Measurements from ENCODE around the gene ANKRD13A. TPM values are rescaled to one million over a fixed set of nuclear protein-coding genes. Genes with fewer than 3 reads are reported as not detected.

The ANKRD13A gene
- 10 to 100 TPM; 15.3 to 29.0 (median 18.6) TPM for total RNA-seq
- 10 to 100 TPM; 14.0 to 25.7 TPM for polyA plus RNA-seq
- long read RNA-seq, donor 1, full-length matches to known transcripts: 8 of 36 reads
- long read RNA-seq, donor 1, partial matches to known transcripts: 1 of 36 reads
- long read RNA-seq, donor 1, other reads (novel, unspliced or antisense): 27 of 36 reads
- long read RNA-seq, donor 2, full-length matches to known transcripts: 9 of 34 reads
- long read RNA-seq, donor 2, partial matches to known transcripts: 5 of 34 reads
- long read RNA-seq, donor 2, other reads (novel, unspliced or antisense): 20 of 34 reads
- long read RNA-seq, donor 3, partial matches to known transcripts: 1 of 12 reads
- long read RNA-seq, donor 3, other reads (novel, unspliced or antisense): 10 of 12 reads

DNA sequence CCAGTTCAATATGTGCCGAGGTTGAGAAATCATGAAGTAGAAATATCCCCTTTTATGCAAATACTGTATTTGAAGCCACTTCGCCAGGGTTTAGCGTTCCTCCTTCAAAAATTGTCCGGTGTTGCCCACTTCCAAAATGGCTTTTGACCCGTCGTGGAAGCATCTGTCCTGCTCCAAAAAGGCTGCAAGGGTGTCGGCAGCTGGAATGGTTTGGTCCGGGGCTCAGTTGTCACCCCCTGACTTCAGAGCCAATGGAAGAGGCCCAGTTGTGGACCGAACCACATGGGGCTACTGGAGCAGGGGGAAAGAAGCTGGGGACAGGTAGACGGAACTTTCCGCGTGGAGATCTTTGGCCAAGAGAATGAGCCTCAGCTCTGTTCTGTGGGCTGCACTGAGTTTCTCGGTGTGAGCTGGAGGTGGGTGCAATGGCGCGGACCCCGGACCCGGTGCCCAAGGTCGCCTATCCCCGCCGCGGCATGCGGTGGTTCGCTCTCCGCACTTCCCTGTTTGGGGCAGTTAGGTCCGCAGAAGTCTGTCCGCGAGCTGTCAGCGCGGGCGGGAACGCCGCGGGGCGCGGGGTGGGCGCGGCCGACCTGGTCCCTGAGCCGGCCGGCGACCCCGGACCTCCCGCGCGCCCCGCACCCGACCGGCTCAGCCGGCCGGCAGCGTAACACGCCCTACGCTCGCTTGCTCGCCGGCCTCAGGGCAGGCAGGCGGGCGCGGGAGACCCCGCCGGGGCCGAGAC, at the start of gene ANKRD13A:
TSS of gene ANKRD13A (plus strand) at position 527 of the 745 bp plus-strand sequence. CDS start 259 bp downstream, outside the sequence.
- Histone ChIP-seq H3K27ac (peak within 1 kb of the TSS; percentile 36 to 97 (median 86)), H3K27me3 (no peaks in the 10 kb centered on the region), H3K4me3 (peak within 1 kb of the TSS; percentile 76 to 98 (median 92)), H3K4me1 (peaks cover 0 to 69% (median 40%) of the 10 kb centered on the region in 9 donors), H3K9me3 (no peaks in the 10 kb centered on the region), H3K36me3 (peaks cover 0 to 11% (median 0%) of the 10 kb centered on the region in 9 donors)
- intact Hi-C loops (cut with DNase I): loop anchor here in 1 of 10 donors (10.0 kb wide), 1 partner anchor 54 kb away; no protein-coding TSS in a partner anchor
- TF ChIP-seq, protein P1, sequence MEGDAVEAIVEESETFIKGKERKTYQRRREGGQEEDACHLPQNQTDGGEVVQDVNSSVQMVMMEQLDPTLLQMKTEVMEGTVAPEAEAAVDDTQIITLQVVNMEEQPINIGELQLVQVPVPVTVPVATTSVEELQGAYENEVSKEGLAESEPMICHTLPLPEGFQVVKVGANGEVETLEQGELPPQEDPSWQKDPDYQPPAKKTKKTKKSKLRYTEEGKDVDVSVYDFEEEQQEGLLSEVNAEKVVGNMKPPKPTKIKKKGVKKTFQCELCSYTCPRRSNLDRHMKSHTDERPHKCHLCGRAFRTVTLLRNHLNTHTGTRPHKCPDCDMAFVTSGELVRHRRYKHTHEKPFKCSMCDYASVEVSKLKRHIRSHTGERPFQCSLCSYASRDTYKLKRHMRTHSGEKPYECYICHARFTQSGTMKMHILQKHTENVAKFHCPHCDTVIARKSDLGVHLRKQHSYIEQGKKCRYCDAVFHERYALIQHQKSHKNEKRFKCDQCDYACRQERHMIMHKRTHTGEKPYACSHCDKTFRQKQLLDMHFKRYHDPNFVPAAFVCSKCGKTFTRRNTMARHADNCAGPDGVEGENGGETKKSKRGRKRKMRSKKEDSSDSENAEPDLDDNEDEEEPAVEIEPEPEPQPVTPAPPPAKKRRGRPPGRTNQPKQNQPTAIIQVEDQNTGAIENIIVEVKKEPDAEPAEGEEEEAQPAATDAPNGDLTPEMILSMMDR (IDR thresholded peaks at IDR 0.05): no peak
- ATAC-seq: peak; percentile 86 to 95 (median 90)
- peak; percentile 85 to 95 for DNase-seq
- 1% methylated on average over 46 to 62 of the region's 62 CpGs for WGBS, 2 donors

DNA sequence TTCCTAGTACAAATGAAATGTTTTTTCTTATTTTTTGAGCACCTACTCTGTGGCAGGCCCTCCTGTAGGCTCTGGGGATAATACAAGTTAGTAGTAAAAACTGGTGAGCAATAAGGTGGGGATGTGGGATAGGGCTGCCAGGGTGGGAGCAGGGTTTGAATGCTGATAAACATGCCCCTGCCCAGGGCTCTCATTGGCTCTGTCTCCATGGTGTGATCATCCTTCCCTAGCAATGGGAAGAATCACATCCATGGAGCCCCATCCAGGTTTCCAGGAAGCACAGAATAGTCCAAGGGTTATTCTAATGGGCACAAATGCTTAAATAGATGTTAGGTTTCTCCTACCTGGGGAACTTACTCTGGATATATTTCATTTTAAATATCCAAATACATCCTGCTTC, 48.6 kb upstream of the ANKRD13A start:
- peak overlapping the region in 9 of 10 donors; percentile 65 to 83 (median 76) for H3K27ac ChIP-seq
- TF ChIP-seq, protein P1 (IDR thresholded peaks at IDR 0.05): no peak
- no peaks in the 10 kb centered on the region for H3K27me3 ChIP-seq
- H3K4me3 ChIP-seq: no peak overlapping the region
- intact Hi-C loops (cut with DNase I): no loop called here
- DNase-seq: no peak
- H3K4me1 ChIP-seq: peaks cover 3 to 77% (median 71%) of the 10 kb centered on the region in 9 donors
- no peaks in the 10 kb centered on the region for H3K9me3 ChIP-seq
- ATAC-seq: no peak
- H3K36me3 ChIP-seq: peaks cover 0 to 97% (median 44%) of the 10 kb centered on the region in 9 donors

DNA sequence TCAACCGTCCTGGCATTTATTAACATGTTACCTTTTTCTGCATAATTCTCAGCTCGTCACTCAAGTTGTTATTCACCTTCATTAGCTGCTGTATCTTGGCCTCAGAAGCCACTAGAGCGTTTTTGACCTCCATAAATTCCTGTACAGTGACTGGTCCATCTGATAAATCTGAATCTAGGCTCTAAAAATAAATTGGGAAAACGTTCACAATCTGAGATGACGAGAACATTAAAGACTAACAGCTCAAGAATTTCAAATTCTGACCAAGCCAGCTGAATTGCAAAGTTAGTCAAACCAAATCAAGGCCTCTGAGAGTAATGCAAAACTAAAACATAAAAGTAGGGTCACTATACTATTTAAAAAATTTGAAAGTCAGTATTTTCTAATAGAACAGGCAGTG, 48.1 kb upstream of the ANKRD13A start:
- ATAC-seq (no peak), DNase-seq (no peak)
- Histone ChIP-seq H3K27me3 (no peaks in the 10 kb centered on the region), H3K36me3 (peaks cover 0 to 100% (median 47%) of the 10 kb centered on the region in 9 donors), H3K9me3 (no peaks in the 10 kb centered on the region), H3K4me1 (peaks cover 3 to 72% (median 66%) of the 10 kb centered on the region in 9 donors), H3K4me3 (no peak overlapping the region), H3K27ac (peak overlapping the region in 9 of 10 donors; percentile 65 to 83 (median 76))
- intact Hi-C loops (cut with DNase I): no loop called here
- TF ChIP-seq, protein P1 (IDR thresholded peaks at IDR 0.05): no peak
- WGBS, 2 donors: 47 to 52% methylated on average over 5 of the region's 5 CpGs

DNA sequence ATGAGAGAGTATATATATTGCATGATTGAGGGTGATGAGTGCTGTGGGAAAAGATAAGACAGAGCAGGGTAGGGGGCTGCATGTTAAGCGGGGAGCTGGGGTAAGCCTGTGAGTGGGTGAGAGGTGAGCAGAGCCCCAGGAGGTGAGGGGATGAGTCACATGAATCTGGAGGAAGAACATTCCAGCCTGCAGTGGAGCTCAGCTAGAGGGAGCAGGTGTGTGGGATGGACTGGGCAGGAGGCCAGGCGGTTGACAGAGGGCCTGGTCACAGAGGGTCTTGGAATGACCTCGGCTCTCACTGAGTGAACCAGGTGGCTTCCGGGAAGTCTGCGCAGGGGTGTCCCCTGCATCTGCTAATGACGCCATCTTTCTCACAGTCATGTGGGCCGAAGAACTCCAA, 47.5 kb upstream of the ANKRD13A start:
- Histone ChIP-seq H3K36me3 (peaks cover 0 to 100% (median 53%) of the 10 kb centered on the region in 9 donors), H3K9me3 (no peaks in the 10 kb centered on the region), H3K27ac (peak overlapping the region in 9 of 10 donors; percentile 65 to 83 (median 73)), H3K4me1 (peaks cover 3 to 66% (median 60%) of the 10 kb centered on the region in 9 donors), H3K4me3 (no peak overlapping the region), H3K27me3 (no peaks in the 10 kb centered on the region)
- DNase-seq (peak; percentile 29 to 50), ATAC-seq (peak in 7 of 8 donors; percentile 23 to 73 (median 48))
- intact Hi-C loops (cut with DNase I): no loop called here
- 43 to 64% methylated on average over 7 of the region's 7 CpGs for WGBS, 2 donors
- TF ChIP-seq, protein P1 (IDR thresholded peaks at IDR 0.05): peak in 1 of 9 donors; percentile 8

Measured in heart right ventricle (tissue), 16 donors.